GM19463 (cell line): Measurements from ENCODE around the gene AKAP7.
"Not testable (repeated sequence)": the region's sequence is repeated elsewhere in the genome, so short reads cannot be mapped to it uniquely, and the experiment has no call there.

Experiments used
- ATAC-seq: cut with Tn5 transposase; IDR thresholded peaks from one replicate; pipeline ENCODE4 v1.9.1; 2021; ENCODE audit warnings: mild to moderate bottlenecking, moderate library complexity; ENCODE audit not compliant: unreplicated experiment

AKAP7 gene

GRCh38 chr6:131250936-131251335 is 115.7 kb downstream of the AKAP7 start:
- no peak for ATAC-seq

- ATAC-seq: no peak
Observed at GRCh38 chr6:131251590-131252199, 116.4 kb downstream of the AKAP7 start.

DNA sequence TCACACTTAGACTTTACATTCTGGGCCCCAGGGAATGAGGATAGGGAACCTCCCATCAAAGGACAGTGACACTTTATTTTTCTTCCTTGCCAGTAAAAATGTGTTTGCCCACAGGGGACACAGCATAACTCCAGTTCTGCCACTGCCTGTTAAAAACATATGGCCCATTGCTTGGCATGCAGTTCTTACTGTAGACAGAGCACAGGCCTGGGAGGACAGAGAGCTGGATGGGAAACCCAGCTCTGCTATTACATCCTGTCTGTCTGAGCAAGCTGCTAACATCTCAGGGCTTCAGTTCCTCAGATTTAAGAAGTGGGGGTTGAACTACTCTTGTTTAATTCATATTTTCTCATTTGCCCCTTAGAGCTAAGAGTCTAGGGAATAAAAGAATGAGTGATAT is 120.2 kb downstream of the AKAP7 start:
- ATAC-seq: no peak

DNA sequence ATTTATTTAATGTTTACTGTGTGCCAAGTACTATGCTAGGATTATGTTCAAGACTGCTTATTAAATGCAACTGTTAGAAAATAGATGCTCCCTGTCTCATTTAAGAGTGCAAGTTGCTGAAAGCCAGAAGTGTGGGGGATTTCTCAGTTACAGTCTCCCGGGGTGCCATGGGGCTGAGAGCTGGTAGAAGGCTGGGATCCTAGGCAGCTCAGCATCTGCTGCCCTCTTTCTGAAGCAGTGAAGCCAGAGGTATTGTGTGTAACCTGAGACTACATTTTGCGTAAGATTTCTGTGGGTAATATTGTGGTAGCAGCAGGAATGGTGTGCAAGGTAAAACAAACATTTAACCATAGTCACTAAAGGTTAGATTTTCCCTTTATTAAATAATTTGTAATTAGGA is 120.6 kb downstream of the AKAP7 start:
- no peak for ATAC-seq

- ATAC-seq: no peak
Observed at GRCh38 chr6:131257104-131257503, 121.8 kb downstream of the AKAP7 start.

GRCh38 chr6:131258010-131258652 is 122.9 kb downstream of the AKAP7 start:
- ATAC-seq: peak; percentile 68

- peak; percentile 3 for ATAC-seq
Observed at GRCh38 chr6:131258816-131259476, 123.7 kb downstream of the AKAP7 start.

DNA sequence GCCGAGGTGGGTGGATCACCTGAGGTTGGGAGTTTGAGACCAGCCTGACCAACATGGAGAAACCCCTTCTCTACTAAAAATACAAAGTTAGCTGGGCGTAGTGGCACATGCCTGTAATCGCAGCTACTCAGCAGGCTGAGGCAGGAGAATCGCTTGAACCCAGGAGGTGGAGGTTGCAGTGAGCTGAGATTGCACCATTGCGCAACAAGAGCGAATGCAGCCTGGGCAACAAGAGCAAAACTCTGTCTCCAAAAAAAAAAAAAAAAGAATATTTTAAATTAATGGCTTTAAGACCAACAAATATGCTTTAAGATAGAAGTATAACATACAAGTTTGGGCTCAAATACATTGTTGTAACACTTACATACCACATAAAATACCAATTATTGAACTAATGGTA is 125.7 kb downstream of the AKAP7 start:
- not testable (repeated sequence) for ATAC-seq

- no peak for ATAC-seq
Observed at GRCh38 chr6:131262060-131262459, 126.8 kb downstream of the AKAP7 start.

- ATAC-seq: no peak
Observed at GRCh38 chr6:131265939-131266338, 130.7 kb downstream of the AKAP7 start.

DNA sequence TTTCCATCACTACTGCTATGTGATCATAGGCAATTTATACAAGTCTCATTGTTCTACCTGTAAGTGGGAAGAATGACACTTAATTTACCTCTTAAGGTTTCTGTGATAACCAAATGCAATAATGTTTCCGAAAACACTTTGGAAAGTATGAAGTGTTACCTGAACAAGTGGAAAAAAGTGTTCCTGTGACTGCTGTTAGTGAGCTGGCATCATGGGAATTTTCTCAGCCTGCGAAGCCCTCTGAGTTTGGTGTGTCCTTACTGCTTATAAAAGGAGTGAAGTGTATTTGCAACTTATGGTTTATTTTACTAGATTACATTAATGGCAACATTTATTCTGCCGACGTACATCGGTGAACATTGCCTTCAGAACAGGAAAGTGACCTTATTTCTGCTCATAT is 133.0 kb downstream of the AKAP7 start:
- no peak for ATAC-seq

- ATAC-seq: no peak
Observed at GRCh38 chr6:131269565-131270391, 134.5 kb downstream of the AKAP7 start.

DNA sequence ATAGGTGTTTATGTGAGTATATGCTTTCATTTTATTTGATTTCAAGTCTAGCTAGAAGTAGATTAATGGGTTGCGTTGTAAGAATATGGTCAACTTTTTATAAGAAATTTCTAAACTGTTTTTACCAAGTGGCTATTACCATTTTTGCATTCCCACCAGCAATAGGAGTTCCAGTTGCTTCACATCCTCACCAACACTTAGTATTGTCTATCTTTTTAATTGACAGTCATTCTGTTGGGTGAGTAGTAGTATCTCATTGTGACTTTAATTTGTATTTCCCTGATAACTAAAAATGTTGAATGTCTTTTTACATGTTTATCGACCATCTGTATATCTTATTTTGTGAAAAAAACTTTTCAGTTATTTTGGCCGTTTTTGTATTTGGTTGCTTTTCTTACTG is 135.3 kb downstream of the AKAP7 start:
- ATAC-seq: no peak

DNA sequence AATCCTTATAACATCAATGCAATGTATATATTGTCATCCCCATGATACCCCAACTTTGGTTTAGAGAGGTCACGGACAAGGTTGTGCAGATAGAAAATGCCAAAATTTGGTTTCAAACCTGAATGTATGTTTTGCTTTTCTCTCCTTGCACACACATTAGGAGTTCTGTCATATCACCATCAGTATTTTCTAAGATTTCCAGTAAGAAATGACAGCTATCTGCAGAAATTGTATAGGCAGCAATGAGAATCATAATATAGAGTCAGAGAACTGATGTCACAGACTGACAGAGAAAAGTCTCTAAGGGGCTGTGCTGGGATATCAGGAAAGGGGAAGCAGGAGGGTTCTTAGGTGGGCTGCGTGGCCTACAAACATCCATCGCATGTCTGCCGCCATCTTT is 140.0 kb downstream of the AKAP7 start:
- ATAC-seq: no peak

- ATAC-seq: no peak
Observed at GRCh38 chr6:131277591-131277990, 142.3 kb downstream of the AKAP7 start.

DNA sequence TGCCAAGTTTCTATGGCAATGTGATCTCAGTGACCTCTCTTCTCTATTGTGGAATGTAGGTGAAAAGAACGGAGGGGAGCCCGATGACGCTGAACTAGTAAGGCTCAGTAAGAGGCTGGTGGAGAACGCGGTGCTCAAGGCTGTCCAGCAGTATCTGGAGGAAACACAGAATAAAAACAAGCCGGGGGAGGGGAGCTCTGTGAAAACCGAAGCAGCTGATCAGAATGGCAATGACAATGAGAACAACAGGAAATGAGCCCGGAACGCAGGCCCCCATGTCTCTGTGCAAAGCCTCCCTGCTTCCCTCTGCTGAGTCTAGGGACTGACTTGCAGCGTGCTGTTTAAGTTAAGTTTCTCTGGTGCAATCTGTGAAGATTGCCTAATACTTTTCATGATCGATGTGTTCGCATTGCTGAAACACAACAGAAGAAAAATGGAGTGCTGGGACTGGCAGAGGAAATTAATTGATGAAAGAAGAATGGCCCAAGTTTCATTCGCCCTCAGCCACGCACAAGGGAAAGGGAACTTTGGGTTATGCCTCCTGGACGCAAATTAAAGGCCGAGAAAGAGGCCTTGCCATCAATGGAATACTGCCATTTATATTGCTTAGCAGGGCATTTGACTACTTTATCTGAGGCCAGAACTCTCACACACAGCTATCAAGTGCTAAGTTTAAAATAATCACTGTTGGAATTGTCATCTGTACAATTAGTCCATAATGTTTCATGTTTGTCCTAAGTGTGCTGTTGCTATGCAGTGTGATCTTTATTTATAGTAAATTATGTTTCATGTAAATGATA is 146.4 kb downstream of the AKAP7 start:
- ATAC-seq: no peak

- ATAC-seq: no peak
Observed at GRCh38 chr6:131282365-131282764, 147.1 kb downstream of the AKAP7 start.

DNA sequence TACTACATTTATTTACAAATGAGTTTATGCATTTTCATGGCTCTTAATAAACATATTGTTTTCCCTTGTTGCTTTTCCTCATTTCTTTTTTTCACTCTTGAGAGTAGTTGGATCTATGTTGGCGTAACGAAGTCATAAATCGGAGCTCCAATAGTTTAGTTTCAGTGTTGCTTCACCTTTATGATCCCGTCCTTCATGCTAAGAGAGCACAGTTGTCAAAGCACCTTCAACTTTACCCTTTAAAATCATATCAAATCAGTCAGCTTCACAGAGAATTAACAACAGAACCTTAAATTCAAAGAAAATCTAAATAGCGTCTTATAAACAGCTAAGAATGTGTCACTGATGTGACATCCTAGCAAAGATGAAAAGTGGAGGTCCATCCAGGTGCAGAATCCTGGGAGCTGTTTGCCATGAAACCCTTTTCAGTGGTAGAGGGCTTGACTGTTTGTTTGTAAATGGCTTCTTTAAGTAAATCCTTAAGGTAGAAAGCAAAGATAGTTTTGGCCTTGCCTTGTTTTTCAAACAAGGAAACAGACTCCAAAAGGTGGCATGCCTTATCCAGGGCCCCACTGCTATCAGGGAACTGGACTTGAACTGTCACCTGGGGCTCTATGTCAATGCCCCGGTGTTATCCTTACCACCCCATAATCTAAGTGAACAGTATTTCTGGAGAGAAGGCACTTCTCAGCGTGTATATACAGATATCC is 148.4 kb downstream of the AKAP7 start:
- no peak for ATAC-seq

DNA sequence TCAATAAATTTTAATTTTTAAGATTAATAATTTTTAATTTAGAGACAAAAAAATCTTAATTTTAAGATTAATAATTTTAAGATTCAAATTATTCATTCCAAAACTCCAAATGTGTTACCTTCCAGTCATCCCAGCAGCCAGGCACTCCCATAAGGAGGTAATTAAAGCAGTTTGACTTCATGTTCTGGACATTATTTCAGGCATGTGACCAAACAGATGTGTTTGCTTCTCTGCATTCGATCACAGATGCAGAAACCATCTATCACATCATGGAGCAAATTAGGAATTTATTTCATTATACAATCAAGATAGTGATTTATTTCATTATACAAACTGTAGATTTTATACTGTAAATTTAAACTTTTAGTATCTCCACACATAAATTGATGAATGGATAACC is 150.3 kb downstream of the AKAP7 start:
- no peak for ATAC-seq

DNA sequence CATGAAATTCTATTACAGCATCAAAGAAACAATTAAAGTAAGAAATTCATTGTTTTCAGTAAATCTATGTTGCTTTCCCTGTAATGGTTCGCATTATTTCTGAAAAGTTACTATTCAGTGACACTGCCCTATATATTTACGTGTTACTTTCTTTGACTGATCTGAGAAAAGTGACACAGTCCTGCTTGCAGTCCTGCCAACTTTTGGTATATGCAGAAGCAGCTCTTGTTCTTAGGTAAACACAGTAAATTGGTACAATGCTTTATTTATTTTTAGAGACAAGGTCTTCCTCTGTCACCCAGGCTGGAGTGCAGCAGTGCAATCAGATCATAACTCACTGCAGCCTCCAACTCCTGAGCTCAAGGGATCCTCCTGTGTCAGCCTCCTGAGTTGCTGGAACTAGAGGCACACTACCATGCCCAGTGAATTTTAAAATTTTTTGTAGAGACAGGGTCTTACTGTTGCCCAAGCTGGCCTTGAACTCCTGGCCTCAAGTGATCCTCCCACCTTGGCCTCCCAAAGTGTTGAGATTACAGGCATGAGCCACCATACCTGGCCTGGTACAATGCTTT is 151.3 kb downstream of the AKAP7 start:
- no peak for ATAC-seq
